ENCODE data around the gene POPDC3.
A peak's percentile ranks its signal among the peaks of the same experiment; 100 is the strongest.
"Not testable (repeated sequence)": the region's sequence is repeated elsewhere in the genome, so short reads cannot be mapped to it uniquely, and the experiment has no call there.

POPDC3 gene, protein sequence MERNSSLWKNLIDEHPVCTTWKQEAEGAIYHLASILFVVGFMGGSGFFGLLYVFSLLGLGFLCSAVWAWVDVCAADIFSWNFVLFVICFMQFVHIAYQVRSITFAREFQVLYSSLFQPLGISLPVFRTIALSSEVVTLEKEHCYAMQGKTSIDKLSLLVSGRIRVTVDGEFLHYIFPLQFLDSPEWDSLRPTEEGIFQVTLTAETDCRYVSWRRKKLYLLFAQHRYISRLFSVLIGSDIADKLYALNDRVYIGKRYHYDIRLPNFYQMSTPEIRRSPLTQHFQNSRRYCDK

DNA sequence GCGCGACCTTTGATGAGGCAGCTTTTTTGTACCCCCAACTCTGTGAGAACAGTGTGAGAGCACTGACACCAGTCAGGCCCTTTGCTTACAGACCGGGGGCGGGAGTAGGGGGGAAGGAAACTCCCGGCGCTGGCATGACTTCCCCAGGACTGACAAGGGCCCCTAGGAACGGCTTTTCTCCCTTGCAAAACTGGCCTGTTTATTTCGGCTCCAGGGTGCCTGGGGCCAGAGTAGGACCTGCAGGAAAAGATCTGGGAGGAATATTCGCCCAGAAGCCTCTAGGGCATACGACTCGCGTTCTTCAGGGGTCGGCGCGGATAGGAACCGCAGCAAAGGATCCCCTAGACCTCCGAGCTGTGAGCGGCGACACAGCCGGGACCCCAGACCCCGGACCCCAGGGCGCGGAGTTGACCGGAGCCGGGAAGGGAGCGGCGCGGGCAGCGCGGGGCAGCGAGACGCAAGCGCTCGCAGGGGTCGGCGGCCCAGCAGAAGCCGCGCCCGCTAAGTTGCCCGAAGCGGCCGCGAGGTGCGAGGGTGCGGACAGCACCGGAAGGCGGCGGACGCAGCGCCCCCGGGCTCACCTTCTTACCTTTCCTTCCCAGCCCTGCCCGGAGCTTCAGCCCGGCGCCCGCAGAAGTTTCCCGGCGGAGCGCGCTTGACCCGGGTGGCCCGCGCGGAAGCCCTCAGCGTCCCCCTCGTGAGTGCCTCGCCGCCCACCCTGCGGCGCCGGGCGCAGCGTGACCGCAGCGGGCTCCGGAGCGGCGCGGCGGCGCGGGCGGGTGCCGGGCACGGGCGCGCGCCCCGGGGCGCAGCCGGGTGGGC, at the start of gene POPDC3:
Gene POPDC3, minus strand, starts transcription at position 771 of the 822 bp plus-strand sequence. CDS start 18,105 bp downstream, outside the sequence.
- DNase-seq (ENCODE audit: low read depth in 1 of 2, low spot score in 1 of 2), result peak in 1 of 2 experiments; percentile 1
- TF ChIP-seq JUND (IDR thresholded peaks at IDR 0.05; ENCODE audit: low read depth), result no peak

DNA sequence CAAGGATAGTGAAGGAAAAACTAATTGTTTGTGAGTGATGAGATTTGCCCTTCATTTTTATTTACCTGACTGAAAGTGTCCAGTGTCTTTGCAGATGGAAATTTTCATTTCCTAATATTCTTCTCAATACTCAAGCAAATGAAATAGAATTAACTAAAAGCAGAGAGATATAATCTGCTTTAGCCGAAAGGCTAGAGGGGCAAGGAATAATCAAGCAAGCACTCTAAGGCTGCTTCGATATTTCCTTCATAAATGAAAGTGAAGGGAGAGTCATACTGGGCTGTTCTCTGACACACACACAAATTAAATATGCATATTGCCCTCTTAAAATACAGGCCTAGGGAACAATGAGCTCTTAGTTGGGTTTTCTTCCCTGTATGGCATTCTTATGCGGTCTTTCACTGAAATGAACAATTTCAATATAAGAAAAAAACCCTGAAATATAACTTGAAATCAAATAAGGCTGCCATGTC, 47.5 kb upstream of the POPDC3 start:
- TF ChIP-seq JUND (IDR thresholded peaks at IDR 0.05; ENCODE audit: low read depth), result no peak
- no peak for DNase-seq (ENCODE audit: low read depth in 1 of 2, low spot score in 1 of 2)
- in situ Hi-C loops (cut with HindIII; ENCODE audit: low pct_unique_long_range_greater_than_20kb, low sequenced_read_pairs), result no loop called here

More for the DNA sequence above, at the start of gene POPDC3:
- in situ Hi-C loops (cut with HindIII; ENCODE audit: low pct_unique_long_range_greater_than_20kb, low sequenced_read_pairs), result no loop called here

DNA sequence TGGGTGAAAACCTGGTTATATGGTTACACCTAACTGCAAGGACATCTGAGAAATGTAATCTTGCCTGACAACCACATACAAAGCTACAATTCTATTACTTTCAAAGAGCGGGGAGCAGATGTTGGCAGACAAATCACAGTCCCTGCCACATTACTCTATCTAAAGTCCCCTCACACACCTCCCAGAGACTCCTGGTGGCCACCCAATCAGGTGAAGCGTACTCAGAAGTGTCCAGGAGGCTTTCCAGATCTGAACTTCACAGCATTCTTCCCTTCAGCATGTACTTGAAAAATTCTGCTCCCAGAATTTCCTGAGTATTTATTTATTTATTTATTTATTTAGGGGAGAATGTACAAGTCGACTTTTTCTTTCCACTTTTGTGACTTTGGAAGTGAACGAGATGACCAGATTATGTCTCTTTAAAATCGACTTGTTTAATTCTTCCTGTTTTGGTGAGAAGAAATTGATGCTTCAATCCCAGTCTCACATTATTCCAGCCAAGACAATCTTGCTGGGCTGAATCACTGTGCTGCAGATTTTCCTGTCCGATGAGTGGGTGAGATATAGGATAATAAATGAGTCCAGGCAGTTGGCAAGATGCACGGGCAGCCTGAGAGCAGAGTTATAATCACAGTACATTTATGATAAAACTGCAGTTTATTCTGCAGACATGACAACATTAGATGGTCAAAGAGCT, 46.9 kb upstream of the POPDC3 start:
- TF ChIP-seq JUND (IDR thresholded peaks at IDR 0.05; ENCODE audit: low read depth), result no peak
- in situ Hi-C loops (cut with HindIII; ENCODE audit: low pct_unique_long_range_greater_than_20kb, low sequenced_read_pairs), result no loop called here
- no peak for DNase-seq (ENCODE audit: low read depth in 1 of 2, low spot score in 1 of 2)

DNA sequence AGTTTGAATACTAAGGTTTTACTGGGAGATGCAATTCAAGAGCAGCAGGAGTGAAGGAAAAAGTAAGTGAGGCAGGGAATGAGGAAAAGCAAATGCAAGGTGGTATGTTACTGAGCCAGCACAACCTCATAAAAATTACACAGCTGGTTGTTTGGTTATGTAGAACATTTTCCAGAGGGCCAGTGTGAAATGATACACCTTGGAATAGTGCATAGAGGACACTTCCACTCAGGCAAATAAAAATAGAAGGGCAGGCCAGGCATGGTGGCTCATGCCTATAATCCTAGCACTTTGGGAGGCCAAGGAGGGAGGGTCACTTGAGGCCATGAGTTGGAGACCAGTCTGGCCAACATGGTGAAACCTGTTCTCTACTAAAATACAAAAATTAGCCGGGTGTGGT, 43.4 kb upstream of the POPDC3 start:
- in situ Hi-C loops (cut with HindIII; ENCODE audit: low pct_unique_long_range_greater_than_20kb, low sequenced_read_pairs), result no loop called here
- no peak for TF ChIP-seq JUND (IDR thresholded peaks at IDR 0.05; ENCODE audit: low read depth)
- DNase-seq (ENCODE audit: low read depth in 1 of 2, low spot score in 1 of 2), result no peak

DNA sequence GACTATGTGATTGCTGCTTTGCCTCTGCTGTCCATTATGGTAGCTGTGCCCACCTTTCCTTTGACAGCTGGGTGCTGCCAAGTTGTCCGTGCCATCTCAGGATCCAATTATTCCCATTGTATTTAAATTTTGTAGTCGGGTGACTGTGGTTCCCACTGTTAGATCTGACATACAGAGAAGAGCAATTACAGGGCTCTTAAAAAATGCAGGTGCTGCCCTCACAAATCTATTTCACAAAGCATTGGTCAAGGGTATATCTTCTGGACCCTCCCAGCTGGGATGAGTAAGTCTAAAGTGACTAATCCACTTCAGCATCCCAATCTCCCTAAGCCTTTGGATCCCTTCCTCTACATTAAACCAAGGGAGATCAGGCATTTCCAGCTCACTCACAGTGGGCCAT, 41.4 kb upstream of the POPDC3 start:
- DNase-seq (ENCODE audit: low read depth in 1 of 2, low spot score in 1 of 2); in situ Hi-C loops (cut with HindIII; ENCODE audit: low pct_unique_long_range_greater_than_20kb, low sequenced_read_pairs): not testable (repeated sequence)

DNA sequence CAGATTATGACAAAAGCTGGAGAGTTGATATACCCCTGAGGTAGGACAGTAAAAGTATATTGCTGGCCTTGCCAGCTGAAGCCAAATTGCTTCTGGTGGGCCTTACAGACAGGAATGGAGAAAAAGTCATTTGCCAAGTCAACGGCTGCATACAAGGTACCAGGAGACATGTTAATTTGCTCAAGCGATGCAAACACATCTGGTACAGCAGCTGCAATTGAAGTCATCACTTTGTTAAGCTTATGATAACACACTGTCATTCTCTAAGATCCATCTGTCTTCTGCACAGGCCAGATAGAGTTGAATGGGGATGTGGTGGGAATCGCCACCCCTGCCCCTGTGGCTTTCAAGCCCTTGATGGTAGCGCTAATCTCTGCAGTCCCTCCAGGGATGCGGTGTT, 40.4 kb upstream of the POPDC3 start:
- TF ChIP-seq JUND (IDR thresholded peaks at IDR 0.05; ENCODE audit: low read depth), result no peak
- no peak for DNase-seq (ENCODE audit: low read depth in 1 of 2, low spot score in 1 of 2)
- in situ Hi-C loops (cut with HindIII; ENCODE audit: low pct_unique_long_range_greater_than_20kb, low sequenced_read_pairs), result no loop called here

DNA sequence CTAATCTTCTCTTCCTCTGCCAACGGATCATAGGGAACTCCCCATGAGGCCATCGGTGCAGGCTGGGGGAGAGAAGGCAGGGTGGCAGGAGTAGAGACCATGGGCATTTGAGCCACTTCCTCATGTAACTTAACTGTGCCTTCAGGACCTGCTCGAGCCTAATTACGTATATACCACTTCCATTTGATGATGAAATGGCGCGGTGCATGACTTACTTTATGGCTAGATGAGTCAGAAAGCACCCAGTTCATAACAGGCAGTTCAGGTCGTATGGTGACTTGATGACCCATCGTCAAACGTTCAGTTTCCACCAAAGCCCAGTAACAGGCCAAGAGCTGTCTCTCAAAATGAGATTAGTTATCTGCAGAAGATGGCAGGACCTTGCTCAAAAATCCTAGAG, 39.4 kb upstream of the POPDC3 start:
- in situ Hi-C loops (cut with HindIII; ENCODE audit: low pct_unique_long_range_greater_than_20kb, low sequenced_read_pairs); DNase-seq (ENCODE audit: low read depth in 1 of 2, low spot score in 1 of 2): not testable (repeated sequence)

DNA sequence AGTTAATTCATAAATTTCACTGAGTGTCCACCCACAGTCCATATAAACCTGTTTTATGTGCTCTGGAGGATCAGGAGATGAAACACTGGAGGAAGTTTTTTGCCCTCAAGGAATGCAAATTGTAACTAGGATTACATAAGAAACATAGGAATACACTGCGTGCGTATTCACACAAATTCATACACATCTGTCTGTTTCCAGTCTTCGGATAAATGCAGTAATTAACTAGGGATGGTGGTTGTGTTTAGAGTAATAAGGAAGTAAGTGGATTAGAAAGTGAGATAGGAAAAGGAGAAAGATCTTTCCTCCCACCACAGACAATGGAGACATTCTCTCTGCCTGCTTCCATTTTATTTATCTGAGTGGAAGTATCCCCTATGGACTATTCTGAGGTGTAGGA, 35.7 kb upstream of the POPDC3 start:
- in situ Hi-C loops (cut with HindIII; ENCODE audit: low pct_unique_long_range_greater_than_20kb, low sequenced_read_pairs), result no loop called here
- DNase-seq (ENCODE audit: low read depth in 1 of 2, low spot score in 1 of 2), result no peak
- TF ChIP-seq JUND (IDR thresholded peaks at IDR 0.05; ENCODE audit: low read depth), result no peak

DNA sequence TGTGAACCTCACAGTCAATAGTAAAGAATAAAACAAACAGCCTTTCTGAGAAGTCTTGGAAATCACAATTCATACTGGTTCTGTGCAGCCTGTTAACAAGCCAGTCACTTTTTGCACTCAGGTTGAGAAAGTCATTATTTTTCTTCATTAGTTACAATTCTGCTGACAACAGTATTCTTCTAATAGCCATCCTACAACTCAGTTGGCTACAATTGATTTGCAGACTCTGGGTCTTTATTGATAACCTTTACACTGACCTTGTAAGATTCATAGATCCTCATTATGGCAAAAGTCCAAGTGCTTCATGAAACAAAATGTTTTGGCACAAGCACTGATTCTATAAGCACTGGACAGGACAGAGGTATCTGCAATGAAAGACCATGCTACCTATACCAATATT, 34.9 kb upstream of the POPDC3 start:
- no peak for TF ChIP-seq JUND (IDR thresholded peaks at IDR 0.05; ENCODE audit: low read depth)

DNA sequence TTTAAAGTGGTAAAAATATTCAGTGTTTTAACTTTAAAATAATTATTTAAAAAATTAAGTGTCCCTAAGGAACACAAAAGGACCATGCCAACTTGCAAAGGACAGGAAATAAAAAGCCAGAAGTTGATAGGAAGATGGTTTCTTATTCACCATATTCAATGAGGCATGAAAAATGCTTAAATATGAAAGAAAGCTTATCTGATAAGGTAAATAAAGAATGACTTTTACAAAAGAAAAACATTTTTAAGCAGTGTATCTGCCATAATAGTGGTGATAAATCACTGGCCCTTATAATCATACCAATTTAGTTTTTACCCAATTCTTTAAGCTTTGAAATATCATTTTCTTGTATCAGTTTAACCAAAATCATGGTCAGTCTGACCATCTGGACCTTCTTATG, 33.5 kb upstream of the POPDC3 start:
- in situ Hi-C loops (cut with HindIII; ENCODE audit: low pct_unique_long_range_greater_than_20kb, low sequenced_read_pairs), result no loop called here
- DNase-seq (ENCODE audit: low read depth in 1 of 2, low spot score in 1 of 2), result no peak
- TF ChIP-seq JUND (IDR thresholded peaks at IDR 0.05; ENCODE audit: low read depth), result no peak

More for the DNA sequence above, 34.9 kb upstream of the POPDC3 start:
- in situ Hi-C loops (cut with HindIII; ENCODE audit: low pct_unique_long_range_greater_than_20kb, low sequenced_read_pairs), result no loop called here
- DNase-seq (ENCODE audit: low read depth in 1 of 2, low spot score in 1 of 2), result no peak

DNA sequence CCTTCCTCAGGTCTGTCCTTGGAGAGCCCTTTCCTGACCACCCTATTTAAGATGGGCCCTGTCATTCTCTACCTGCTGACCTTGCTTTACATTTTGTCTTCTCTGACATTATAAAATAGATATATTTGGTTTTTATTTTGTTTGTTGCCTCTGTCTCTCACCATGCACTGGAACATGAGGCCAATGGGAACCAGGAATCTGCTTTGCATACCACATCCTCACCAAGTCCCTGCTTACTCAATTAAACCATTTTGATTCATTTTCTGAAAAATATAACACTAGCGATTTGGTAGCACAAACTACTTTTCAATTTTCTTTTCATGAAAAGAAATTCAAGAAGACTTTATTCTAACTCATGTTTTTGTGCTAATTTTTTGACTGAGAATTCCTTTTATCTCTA, 32.8 kb upstream of the POPDC3 start:
- no peak for TF ChIP-seq JUND (IDR thresholded peaks at IDR 0.05; ENCODE audit: low read depth)
- in situ Hi-C loops (cut with HindIII; ENCODE audit: low pct_unique_long_range_greater_than_20kb, low sequenced_read_pairs), result no loop called here
- DNase-seq (ENCODE audit: low read depth in 1 of 2, low spot score in 1 of 2), result no peak

DNA sequence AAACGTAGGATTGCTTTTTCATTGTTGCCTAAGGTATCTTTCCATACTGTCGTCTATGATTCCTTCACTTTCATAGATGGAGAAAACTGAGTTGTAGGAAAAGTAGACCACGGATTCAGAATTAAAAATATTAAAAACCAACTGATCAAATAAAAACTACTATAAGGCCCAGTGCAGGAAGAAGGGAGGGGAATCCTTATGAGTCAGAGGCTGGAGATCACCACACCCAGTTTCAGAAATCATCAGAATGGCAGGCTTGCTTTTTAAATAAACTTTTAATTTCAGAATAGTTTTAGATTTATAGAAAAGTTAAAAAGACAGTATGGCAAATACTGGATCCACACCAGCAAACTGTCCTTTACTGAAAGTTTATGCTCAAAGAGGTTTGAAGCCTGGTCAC, 32.0 kb upstream of the POPDC3 start:
- in situ Hi-C loops (cut with HindIII; ENCODE audit: low pct_unique_long_range_greater_than_20kb, low sequenced_read_pairs), result no loop called here
- no peak for DNase-seq (ENCODE audit: low read depth in 1 of 2, low spot score in 1 of 2)
- TF ChIP-seq JUND (IDR thresholded peaks at IDR 0.05; ENCODE audit: low read depth), result no peak

Data from T47D (cell line).